ENCODE data around the gene LIM2. TPM values are rescaled to one million over a fixed set of nuclear protein-coding genes. Genes with fewer than 3 reads are reported as not detected.

LIM2 gene
- total and polyA plus RNA-seq, 2 of the 8 experiments (the other 6 are each of a cell fraction or from before 2014, with no cell fraction given): not detected

DNA sequence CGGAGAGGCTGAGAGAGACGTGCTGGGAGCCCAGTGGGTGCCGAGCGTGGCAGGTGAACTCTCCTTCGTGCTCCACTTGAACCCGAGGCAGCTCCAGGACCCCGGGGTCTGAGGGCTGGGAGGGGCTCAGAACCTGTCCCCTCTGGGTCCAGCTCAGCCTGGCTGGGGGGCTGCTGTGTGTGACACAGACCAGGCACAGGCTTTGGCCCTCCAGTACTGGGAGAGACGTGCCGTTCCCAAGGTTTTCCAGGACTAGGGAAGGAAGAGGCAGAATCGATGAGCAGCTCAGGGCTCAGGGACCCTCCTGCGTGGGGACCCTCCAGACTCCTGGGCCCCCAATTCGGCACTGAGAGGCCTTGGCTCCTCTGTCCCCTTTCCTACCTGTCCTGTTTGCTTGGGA is 27.4 kb upstream of the LIM2 start:
- Histone ChIP-seq H3K79me1 (ENCODE audit: low read depth, low read length) (no peaks in the 10 kb centered on the region), H2AFZ (ENCODE audit: low read length) (no peak overlapping the region), H3K23ac (ENCODE audit: insufficient read length) (no peak overlapping the region), H3K4ac (replicated peaks; ENCODE audit: insufficient read length, low read depth, low read length) (no peak overlapping the region), H2BK20ac (ENCODE audit: low read length) (no peak overlapping the region), H4K91ac (replicated peaks; ENCODE audit: insufficient read length, low read length) (no peak overlapping the region), H3K27ac (ENCODE audit: low read depth, low read length) (no peak overlapping the region), H2BK5ac (ENCODE audit: low read depth, low read length) (no peak overlapping the region), H3K36me3 (ENCODE audit: control insufficient read depth in 2 of 4, insufficient read depth in 4 of 4, low read length in 3 of 4) (no peaks in the 10 kb centered on the region), H4K5ac (ENCODE audit: insufficient read length, low read depth, low read length) (no peak overlapping the region), H3K4me3 (ENCODE audit: extremely low read depth in 1 of 4, insufficient read depth in 2 of 4, low read depth in 3 of 4, low read length in 4 of 4) (no peak overlapping the region), H3K4me1 (replicated peaks in 1 of 4; ENCODE audit: control insufficient read depth in 3 of 4, insufficient read depth in 4 of 4, low read length in 3 of 4) (peaks cover 0 to 6% (median 3%) of the 10 kb centered on the region in 4 experiments; a peak in 2 of 7 replicates), H3K79me2 (ENCODE audit: control insufficient read depth in 1 of 2, insufficient read depth in 2 of 2, low read length in 2 of 2) (no peaks in the 10 kb centered on the region), H3K14ac (ENCODE audit: insufficient read length) (no peak overlapping the region), H3K9ac (replicated peaks in 1 of 4; ENCODE audit: extremely low read depth in 1 of 4, low read depth in 3 of 4, low read length in 3 of 4) (no peak overlapping the region), H2BK12ac (ENCODE audit: low read depth, low read length) (no peak overlapping the region), H3K27me3 (replicated peaks in 1 of 4; ENCODE audit: control insufficient read depth in 3 of 4, extremely low read depth in 1 of 4, insufficient read depth in 3 of 4, low read length in 3 of 4) (no peaks in the 10 kb centered on the region; a peak in 1 of 7 replicates), H3K56ac (replicated peaks; ENCODE audit: insufficient read length, low read depth, low read length) (no peak overlapping the region), H3K18ac (ENCODE audit: extremely low read depth, low read length) (no peak overlapping the region), H2BK120ac (replicated peaks; ENCODE audit: low read depth, low read length) (no peak overlapping the region), H4K8ac (ENCODE audit: extremely low read depth, insufficient read depth, low read length) (no peak overlapping the region), H3K4me2 (ENCODE audit: insufficient read depth in 1 of 2, low read depth in 2 of 2, low read length in 2 of 2) (no peak overlapping the region), H2BK15ac (ENCODE audit: low read length) (no peak overlapping the region), H2AK5ac (ENCODE audit: low read depth, low read length) (no peak overlapping the region), H4K20me1 (replicated peaks in 1 of 2; ENCODE audit: control insufficient read depth in 1 of 2, insufficient read depth in 2 of 2, low read length in 2 of 2) (no peaks in the 10 kb centered on the region), H3K23me2 (ENCODE audit: low read depth, low read length) (peaks cover 2% of the 10 kb centered on the region; the same call in 1 of the 2 replicates), H3K9me3 (ENCODE audit: insufficient read depth in 2 of 2, low read depth in 1 of 2, low read length in 1 of 2) (no peaks in the 10 kb centered on the region)
- CTCF ChIA-PET (ENCODE audit: partially characterized antibody): interaction anchor here (1.2 to 4.8 kb wide), 3 partner anchors 17 to 24 kb away, joined by 3 to 23 read pairs (median 8); no protein-coding TSS in a partner anchor
- DNase-seq (ENCODE audit: low read depth in 1 of 2, low spot score in 2 of 2) (no peak), FAIRE-seq (no peak)
- 92% methylated on average over 9 of the region's 12 CpGs; no CpG with 5 or more reads in 1 of the 2 experiments for WGBS, 2 experiments (ENCODE audit: extremely low coverage in 1 of 2, insufficient coverage in 1 of 2, insufficient read length in 1 of 2, insufficient replicate concordance in 2 of 2, low coverage in 1 of 2, low lambda C conversion rate in 2 of 2, missing lambda C conversion rate in 1 of 2)
- POLR2A ChIA-PET (ENCODE audit: partially characterized antibody): no interaction called here
- TF ChIP-seq JUND (IDR thresholded peaks at IDR 0.05; ENCODE audit: low read length) (no peak), CBX5 (IDR thresholded peaks at IDR 0.05; ENCODE audit: low read depth, low read length) (no peak), ASH2L (IDR thresholded peaks at IDR 0.05; ENCODE audit: low read length) (no peak), JUN (IDR thresholded peaks at IDR 0.05; ENCODE audit: low read depth, low read length) (no peak), POLR2A (IDR thresholded peaks at IDR 0.05; ENCODE audit: control extremely low read depth in 1 of 2, low read depth in 2 of 2, low read length in 2 of 2) (no peak), CHD1 (IDR thresholded peaks at IDR 0.05; ENCODE audit: low read depth, low read length) (no peak), KDM4A (IDR thresholded peaks at IDR 0.05; ENCODE audit: low read depth, low read length, severe bottlenecking) (no peak), RBBP5 (IDR thresholded peaks at IDR 0.05; ENCODE audit: borderline replicate concordance, low read depth, low read length) (no peak), HDAC6 (IDR thresholded peaks at IDR 0.05; ENCODE audit: low read depth, low read length) (no peak), PHF8 (conservative IDR thresholded peaks at IDR 0.05; ENCODE audit: low read depth, low read length) (no peak)

Data from H1 (cell line).